ENCODE results near the gene MIOS.

Gene MIOS

GRCh38 chr7:7573701-7574100, 7.0 kb downstream of the MIOS start:
- Histone ChIP-seq H3K9me2 (ENCODE audit: low read depth, low read length) (no peaks in the 10 kb centered on the region), H3K79me2 (ENCODE audit: insufficient read depth, low read length) (peaks cover 27% of the 10 kb centered on the region), H3K27me3 (ENCODE audit: insufficient read depth, low read length) (no peaks in the 10 kb centered on the region), H3F3A (ENCODE audit: insufficient read depth, low read length) (no peaks in the 10 kb centered on the region), H2AFZ (ENCODE audit: low read length) (no peak overlapping the region), H3K27ac (ENCODE audit: low read depth, low read length, poor library complexity, severe bottlenecking) (no peak overlapping the region), H4K20me1 (ENCODE audit: insufficient read depth, low read length) (no peaks in the 10 kb centered on the region), H3K36me3 (ENCODE audit: insufficient read depth, low read length) (peaks cover 44% of the 10 kb centered on the region), H3K4me1 (ENCODE audit: insufficient read depth, low read length, severe bottlenecking) (peaks cover 14% of the 10 kb centered on the region), H3K4me2 (ENCODE audit: low read length) (no peak overlapping the region), H3K9me3 (ENCODE audit: low read length) (no peaks in the 10 kb centered on the region), H3K4me3 (ENCODE audit: low read depth, low read length, poor library complexity, severe bottlenecking) (no peak overlapping the region), H3K9ac (ENCODE audit: low read length) (no peak overlapping the region)
- no peak for TF ChIP-seq CTCF (IDR thresholded peaks at IDR 0.05; ENCODE audit: low read length)
- TF ChIP-seq EZH2 (IDR thresholded peaks at IDR 0.05; ENCODE audit: borderline replicate concordance, low read length): no peak

- Histone ChIP-seq H3K4me1 (ENCODE audit: insufficient read depth, low read length, severe bottlenecking) (no peaks in the 10 kb centered on the region), H3F3A (ENCODE audit: insufficient read depth, low read length) (no peaks in the 10 kb centered on the region), H3K9me2 (ENCODE audit: low read depth, low read length) (no peaks in the 10 kb centered on the region), H3K27me3 (ENCODE audit: insufficient read depth, low read length) (no peaks in the 10 kb centered on the region), H3K27ac (ENCODE audit: low read depth, low read length, poor library complexity, severe bottlenecking) (no peak overlapping the region), H3K9ac (ENCODE audit: low read length) (no peak overlapping the region), H4K20me1 (ENCODE audit: insufficient read depth, low read length) (no peaks in the 10 kb centered on the region), H2AFZ (ENCODE audit: low read length) (no peak overlapping the region), H3K9me3 (ENCODE audit: low read length) (no peaks in the 10 kb centered on the region), H3K4me3 (ENCODE audit: low read depth, low read length, poor library complexity, severe bottlenecking) (no peak overlapping the region), H3K79me2 (ENCODE audit: insufficient read depth, low read length) (peaks cover 7% of the 10 kb centered on the region), H3K4me2 (ENCODE audit: low read length) (no peak overlapping the region), H3K36me3 (ENCODE audit: insufficient read depth, low read length) (peaks cover 50% of the 10 kb centered on the region)
- TF ChIP-seq EZH2 (IDR thresholded peaks at IDR 0.05; ENCODE audit: borderline replicate concordance, low read length): no peak
- TF ChIP-seq CTCF (IDR thresholded peaks at IDR 0.05; ENCODE audit: low read length): no peak
Measured at GRCh38 chr7:7576344-7576743, 9.7 kb downstream of the MIOS start.

- peaks cover 41% of the 10 kb centered on the region for H3K36me3 ChIP-seq (ENCODE audit: insufficient read depth, low read length)
- no peak overlapping the region for H3K27ac ChIP-seq (ENCODE audit: low read depth, low read length, poor library complexity, severe bottlenecking)
- H3K4me1 ChIP-seq (ENCODE audit: insufficient read depth, low read length, severe bottlenecking): no peaks in the 10 kb centered on the region
- no peaks in the 10 kb centered on the region for H3K79me2 ChIP-seq (ENCODE audit: insufficient read depth, low read length)
- no peaks in the 10 kb centered on the region for H3K27me3 ChIP-seq (ENCODE audit: insufficient read depth, low read length)
- H2AFZ ChIP-seq (ENCODE audit: low read length): no peak overlapping the region
- no peaks in the 10 kb centered on the region for H4K20me1 ChIP-seq (ENCODE audit: insufficient read depth, low read length)
- no peak overlapping the region for H3K4me2 ChIP-seq (ENCODE audit: low read length)
- H3K9me3 ChIP-seq (ENCODE audit: low read length): no peaks in the 10 kb centered on the region
- no peak overlapping the region for H3K4me3 ChIP-seq (ENCODE audit: low read depth, low read length, poor library complexity, severe bottlenecking)
- TF ChIP-seq EZH2 (IDR thresholded peaks at IDR 0.05; ENCODE audit: borderline replicate concordance, low read length): no peak
- no peak for TF ChIP-seq CTCF (IDR thresholded peaks at IDR 0.05; ENCODE audit: low read length)
- no peaks in the 10 kb centered on the region for H3K9me2 ChIP-seq (ENCODE audit: low read depth, low read length)
- H3K9ac ChIP-seq (ENCODE audit: low read length): no peak overlapping the region
- no peaks in the 10 kb centered on the region for H3F3A ChIP-seq (ENCODE audit: insufficient read depth, low read length)
Measured at GRCh38 chr7:7577888-7578287, 11.2 kb downstream of the MIOS start.
